BJ (cell line): ENCODE results near the gene URI1. TPM values are rescaled to one million over a fixed set of nuclear protein-coding genes. Genes with fewer than 3 reads are reported as not detected.
"Not testable (repeated sequence)": the region's sequence is repeated elsewhere in the genome, so short reads cannot be mapped to it uniquely, and the experiment has no call there.

Source experiments
- CTCF ChIA-PET: fragments of 350-600 bp; formaldehyde crosslinking; extraction: SDS; loops from one replicate; lab custom pipeline; 2021; ENCODE audit warnings: antibody characterized with exemption, inconsistent platforms; lab: Yijun Ruan, JAX
- POLR2A ChIA-PET: fragments of 300-600 bp; sonication (Branson Sonifier 250); formaldehyde crosslinking; extraction: SDS; loops from one replicate; lab custom pipeline; 2021; ENCODE audit warnings: antibody characterized with exemption; lab: Charles Lee
- DNase-seq: peaks from one replicate; pipeline ENCODE4 v3.0.0-alpha.2; 2011; ENCODE audit warnings: low read depth
- H3K27me3 ChIP-seq: 2 replicates; pipeline ENCODE4 v1.6.0; 2011; ENCODE audit warnings: low read length; ENCODE audit not compliant: control insufficient read depth, insufficient read depth
- H3K36me3 ChIP-seq: 2 replicates; pipeline ENCODE4 v1.5.1; 2011; ENCODE audit warnings: low read length; ENCODE audit not compliant: control insufficient read depth, insufficient read depth
- H3K4me3 ChIP-seq: 2 replicates; pipeline ENCODE4 v1.5.1; 2011; ENCODE audit warnings: low read depth, mild to moderate bottlenecking, control low read depth, low read length
- CTCF ChIP-seq: IDR thresholded peaks from 2 replicates; pipeline ENCODE4 v1.5.1; 2011; ENCODE audit warnings: low read depth, mild to moderate bottlenecking, control low read depth, inconsistent platforms, low read length, moderate library complexity; ENCODE audit not compliant: insufficient read depth
- polyA plus RNA-seq: library from polyadenylated mRNA; depleted of rRNA; stranded (reverse); fragments of >200 nt; gene quantifications from 2 replicates; pipeline ENCODE4 v1.2.3, GENCODE V29; 2011

Gene URI1
- polyA plus RNA-seq, 1 experiment, result 27.7 TPM

- H3K4me3 ChIP-seq, result no peak overlapping the region
- no peak for DNase-seq
- ChIA-PET POLR2A (no interaction called here), CTCF (interaction anchor here (1.4 kb wide), 1 partner anchor 12 kb away, joined by 3 read pairs; no protein-coding TSS in a partner anchor)
- no peaks in the 10 kb centered on the region for H3K27me3 ChIP-seq
- no peaks in the 10 kb centered on the region for H3K36me3 ChIP-seq
- no peak for TF ChIP-seq CTCF
Observed at GRCh38 chr19:29908963-29909944, 32.8 kb upstream of the URI1 start.

- TF ChIP-seq CTCF, result no peak
- POLR2A ChIA-PET, result no interaction called here
- Histone ChIP-seq H3K27me3 (no peaks in the 10 kb centered on the region), H3K36me3 (no peaks in the 10 kb centered on the region), H3K4me3 (no peak overlapping the region)
- CTCF ChIA-PET, result no interaction called here
- no peak for DNase-seq
Observed at GRCh38 chr19:29914933-29915332, 27.1 kb upstream of the URI1 start.

- DNase-seq, H3K4me3 ChIP-seq, H3K27me3 ChIP-seq, H3K36me3 ChIP-seq, POLR2A ChIA-PET: not testable (repeated sequence)
- CTCF ChIA-PET, result interaction anchor here (0.7 kb wide), 1 partner anchor 8 kb away, joined by 3 read pairs; no protein-coding TSS in a partner anchor
Observed at GRCh38 chr19:29915832-29916231, 26.2 kb upstream of the URI1 start.

GRCh38 chr19:29917911-29918310 lies 24.1 kb upstream of the URI1 start:
- POLR2A ChIA-PET, result no interaction called here
- Histone ChIP-seq H3K4me3 (no peak overlapping the region), H3K36me3 (no peaks in the 10 kb centered on the region), H3K27me3 (no peaks in the 10 kb centered on the region; the same call in 1 of the 2 replicates)
- no peak for DNase-seq
- CTCF ChIA-PET, result no interaction called here
- no peak for TF ChIP-seq CTCF

- CTCF ChIA-PET, result no interaction called here
- no peak overlapping the region for H3K4me3 ChIP-seq
- POLR2A ChIA-PET, result no interaction called here
- no peak for DNase-seq
- no peak for TF ChIP-seq CTCF
- H3K27me3 ChIP-seq, result no peaks in the 10 kb centered on the region; the same call in 1 of the 2 replicates
- no peaks in the 10 kb centered on the region for H3K36me3 ChIP-seq
Observed at GRCh38 chr19:29918891-29919290, 23.1 kb upstream of the URI1 start.
